ENCODE results near the gene NLN.
"Not testable (repeated sequence)": the region's sequence is repeated elsewhere in the genome, so short reads cannot be mapped to it uniquely, and the experiment has no call there.

The NLN gene

DNA sequence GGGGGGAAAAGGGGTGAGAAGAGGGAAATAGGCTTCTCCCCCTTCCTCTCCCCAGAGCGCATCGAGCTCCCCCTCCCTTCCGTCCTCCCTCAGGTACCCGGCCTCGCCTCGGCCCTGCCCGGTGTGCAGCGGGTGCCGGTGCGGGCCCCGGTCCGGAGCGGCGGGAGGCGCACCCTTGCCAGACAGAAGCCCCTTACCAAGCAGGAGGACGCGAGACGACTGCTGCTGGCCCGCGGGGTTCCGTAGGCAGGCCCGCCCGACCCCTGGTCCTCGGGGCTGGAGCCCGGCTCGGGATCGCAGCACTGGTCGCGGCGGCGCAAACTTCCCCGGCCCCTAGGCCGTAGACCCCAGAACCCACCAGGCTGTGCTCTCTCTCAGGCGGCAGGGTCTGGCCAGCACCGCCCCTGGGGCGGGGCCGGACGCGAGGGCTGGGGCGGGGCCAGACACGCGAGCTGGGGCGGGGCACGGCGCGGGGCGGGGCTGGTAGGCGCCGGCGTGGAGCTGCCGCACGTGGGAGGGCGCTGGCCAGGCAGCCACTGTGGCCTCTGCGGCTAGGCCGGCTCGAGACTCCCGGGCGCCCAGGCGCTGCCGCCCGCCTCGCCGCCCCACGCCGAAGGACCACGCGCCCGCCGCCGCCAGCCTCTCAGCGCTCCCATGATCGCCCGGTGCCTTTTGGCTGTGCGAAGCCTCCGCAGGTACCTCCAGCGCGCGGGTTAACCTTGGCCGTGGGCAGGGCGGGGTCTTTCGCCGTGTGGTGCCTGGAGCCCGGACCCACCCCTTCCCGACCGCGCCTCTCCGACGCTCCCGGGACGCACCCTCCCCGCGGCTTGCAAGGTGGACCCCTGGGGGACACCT is at the start of gene NLN, which contains the start of gene SGTB:
NLN (plus strand) TSS at position 486 of the 855 bp plus-strand sequence; CDS start at position 655, 169 bp downstream.
SGTB (minus strand) TSS at position 390 of the 855 bp plus-strand sequence. CDS start 1,302 bp downstream, outside the sequence.
- Histone ChIP-seq H3K79me2 (ENCODE audit: control insufficient read depth, low read length) (peaks cover 49% of the 10 kb centered on the region), H3K36me3 (ENCODE audit: control insufficient read depth, low read length) (peaks cover 16% of the 10 kb centered on the region), H3F3A (ENCODE audit: control insufficient read depth, insufficient read depth) (peaks cover 5% of the 10 kb centered on the region; the same call in 1 of the 2 replicates), H3K4me3 (ENCODE audit: low read length) (peak within 1 kb of the TSS; percentile 86), H3K4me1 (ENCODE audit: control insufficient read depth, low read length) (peaks cover 33% of the 10 kb centered on the region), H3K9me3 (ENCODE audit: control insufficient read depth, insufficient read depth, low read length) (no peaks in the 10 kb centered on the region), H3K4me2 (ENCODE audit: low read length) (peak within 1 kb of the TSS; percentile 63), H3K9me2 (replicated peaks; ENCODE audit: control insufficient read depth, low read length) (no peaks in the 10 kb centered on the region), H3K27me3 (ENCODE audit: control insufficient read depth, low read length) (no peaks in the 10 kb centered on the region), H4K20me1 (ENCODE audit: control insufficient read depth, insufficient read depth, low read depth, low read length) (no peaks in the 10 kb centered on the region; the same call in 1 of the 2 replicates), H3K27ac (ENCODE audit: low read depth, low read length) (0 out of 2 replicates have a peak within 1 kb of the TSS, but pooled peaks have one; percentile 27)
- no peak for TF ChIP-seq EZH2phosphoT487 (IDR thresholded peaks at IDR 0.05; ENCODE audit: borderline replicate concordance, low read length)
- TF ChIP-seq, protein P1, sequence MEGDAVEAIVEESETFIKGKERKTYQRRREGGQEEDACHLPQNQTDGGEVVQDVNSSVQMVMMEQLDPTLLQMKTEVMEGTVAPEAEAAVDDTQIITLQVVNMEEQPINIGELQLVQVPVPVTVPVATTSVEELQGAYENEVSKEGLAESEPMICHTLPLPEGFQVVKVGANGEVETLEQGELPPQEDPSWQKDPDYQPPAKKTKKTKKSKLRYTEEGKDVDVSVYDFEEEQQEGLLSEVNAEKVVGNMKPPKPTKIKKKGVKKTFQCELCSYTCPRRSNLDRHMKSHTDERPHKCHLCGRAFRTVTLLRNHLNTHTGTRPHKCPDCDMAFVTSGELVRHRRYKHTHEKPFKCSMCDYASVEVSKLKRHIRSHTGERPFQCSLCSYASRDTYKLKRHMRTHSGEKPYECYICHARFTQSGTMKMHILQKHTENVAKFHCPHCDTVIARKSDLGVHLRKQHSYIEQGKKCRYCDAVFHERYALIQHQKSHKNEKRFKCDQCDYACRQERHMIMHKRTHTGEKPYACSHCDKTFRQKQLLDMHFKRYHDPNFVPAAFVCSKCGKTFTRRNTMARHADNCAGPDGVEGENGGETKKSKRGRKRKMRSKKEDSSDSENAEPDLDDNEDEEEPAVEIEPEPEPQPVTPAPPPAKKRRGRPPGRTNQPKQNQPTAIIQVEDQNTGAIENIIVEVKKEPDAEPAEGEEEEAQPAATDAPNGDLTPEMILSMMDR (IDR thresholded peaks at IDR 0.05; ENCODE audit: low read depth, low read length, poor library complexity, severe bottlenecking), result no peak

DNA sequence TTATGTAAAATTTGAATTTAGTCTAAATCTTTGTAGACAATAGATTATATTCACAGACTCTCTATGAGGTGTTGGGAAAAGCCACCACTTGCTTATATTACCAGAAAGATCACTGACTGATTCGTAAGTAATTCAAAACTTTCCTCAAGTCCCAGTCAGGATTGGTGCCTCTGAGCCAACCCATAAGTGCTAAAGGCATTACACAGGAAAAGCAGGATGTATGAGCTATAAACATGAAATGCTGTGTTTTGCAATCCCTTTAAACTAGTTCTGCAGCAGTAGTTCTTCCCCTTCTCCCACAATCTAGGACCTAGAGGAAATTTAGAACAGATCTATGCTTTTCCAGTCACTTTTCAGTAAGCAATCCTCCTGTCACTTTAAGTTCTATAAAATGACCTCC is 49.2 kb upstream of the NLN start:
- Histone ChIP-seq H3K9me2 (replicated peaks; ENCODE audit: control insufficient read depth, low read length) (no peaks in the 10 kb centered on the region), H3K4me1 (ENCODE audit: control insufficient read depth, low read length) (no peaks in the 10 kb centered on the region), H3K9me3 (ENCODE audit: control insufficient read depth, insufficient read depth, low read length) (no peaks in the 10 kb centered on the region), H3K4me3 (ENCODE audit: low read length) (no peak overlapping the region), H3K27ac (ENCODE audit: low read depth, low read length) (no peak overlapping the region), H3K36me3 (ENCODE audit: control insufficient read depth, low read length) (peaks cover 21% of the 10 kb centered on the region), H3F3A (ENCODE audit: control insufficient read depth, insufficient read depth) (no peaks in the 10 kb centered on the region; the same call in 1 of the 2 replicates), H3K27me3 (ENCODE audit: control insufficient read depth, low read length) (no peaks in the 10 kb centered on the region), H4K20me1 (ENCODE audit: control insufficient read depth, insufficient read depth, low read depth, low read length) (no peaks in the 10 kb centered on the region), H3K79me2 (ENCODE audit: control insufficient read depth, low read length) (no peaks in the 10 kb centered on the region), H3K4me2 (ENCODE audit: low read length) (no peak overlapping the region)
- TF ChIP-seq, protein P1 (IDR thresholded peaks at IDR 0.05; ENCODE audit: low read depth, low read length, poor library complexity, severe bottlenecking), result no peak
- TF ChIP-seq EZH2phosphoT487 (IDR thresholded peaks at IDR 0.05; ENCODE audit: borderline replicate concordance, low read length), result no peak

DNA sequence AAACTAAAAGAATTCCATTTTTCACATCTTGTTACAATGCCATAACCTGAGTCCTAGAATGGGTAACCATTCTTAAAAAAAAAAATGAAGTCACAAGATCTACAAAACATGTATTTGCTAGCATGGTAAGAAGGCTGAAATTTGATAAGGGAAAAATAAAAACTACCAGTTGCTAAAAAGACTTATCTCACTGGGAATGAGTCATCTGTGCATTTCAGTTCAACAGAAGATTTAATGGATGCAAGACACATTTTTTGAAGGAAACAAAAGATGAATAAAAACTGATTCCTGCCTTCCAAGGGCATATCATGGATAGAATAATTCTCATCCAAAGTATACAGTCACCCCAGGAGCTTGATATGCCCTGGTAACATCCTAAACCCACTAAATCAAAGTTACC is 47.3 kb upstream of the NLN start:
- H3K27ac ChIP-seq (ENCODE audit: low read depth, low read length), result no peak overlapping the region
- H3K4me2 ChIP-seq (ENCODE audit: low read length), result no peak overlapping the region
- H3K4me3 ChIP-seq (ENCODE audit: low read length), result no peak overlapping the region
- no peaks in the 10 kb centered on the region for H3K4me1 ChIP-seq (ENCODE audit: control insufficient read depth, low read length)
- peaks cover 20% of the 10 kb centered on the region for H3K36me3 ChIP-seq (ENCODE audit: control insufficient read depth, low read length)
- H3K9me3 ChIP-seq (ENCODE audit: control insufficient read depth, insufficient read depth, low read length), result no peaks in the 10 kb centered on the region
- no peak for TF ChIP-seq EZH2phosphoT487 (IDR thresholded peaks at IDR 0.05; ENCODE audit: borderline replicate concordance, low read length)
- TF ChIP-seq, protein P1 (IDR thresholded peaks at IDR 0.05; ENCODE audit: low read depth, low read length, poor library complexity, severe bottlenecking), result no peak
- no peaks in the 10 kb centered on the region for H3F3A ChIP-seq (ENCODE audit: control insufficient read depth, insufficient read depth)
- H3K27me3 ChIP-seq (ENCODE audit: control insufficient read depth, low read length), result no peaks in the 10 kb centered on the region
- H4K20me1 ChIP-seq (ENCODE audit: control insufficient read depth, insufficient read depth, low read depth, low read length), result no peaks in the 10 kb centered on the region
- no peaks in the 10 kb centered on the region for H3K9me2 ChIP-seq (replicated peaks; ENCODE audit: control insufficient read depth, low read length)
- H3K79me2 ChIP-seq (ENCODE audit: control insufficient read depth, low read length), result no peaks in the 10 kb centered on the region

GRCh38 chr5:65676056-65676455 is 45.9 kb upstream of the NLN start:
- H3K27me3 ChIP-seq (ENCODE audit: control insufficient read depth, low read length); H3K79me2 ChIP-seq (ENCODE audit: control insufficient read depth, low read length); H3K4me2 ChIP-seq (ENCODE audit: low read length); H4K20me1 ChIP-seq (ENCODE audit: control insufficient read depth, insufficient read depth, low read depth, low read length); H3K4me1 ChIP-seq (ENCODE audit: control insufficient read depth, low read length); H3K4me3 ChIP-seq (ENCODE audit: low read length); H3K9me2 ChIP-seq (replicated peaks; ENCODE audit: control insufficient read depth, low read length); H3K27ac ChIP-seq (ENCODE audit: low read depth, low read length); H3K9me3 ChIP-seq (ENCODE audit: control insufficient read depth, insufficient read depth, low read length); H3F3A ChIP-seq (ENCODE audit: control insufficient read depth, insufficient read depth): not testable (repeated sequence)
- peaks cover 19% of the 10 kb centered on the region for H3K36me3 ChIP-seq (ENCODE audit: control insufficient read depth, low read length)

Measured in DOHH2 (cell line).